GM21529 (cell line): ENCODE results near the gene PRPSAP2.

Experiments
- ATAC-seq: cut with Tn5 transposase; IDR thresholded peaks from one replicate; pipeline ENCODE4 v1.9.1; 2021; ENCODE audit not compliant: unreplicated experiment

PRPSAP2 gene

DNA sequence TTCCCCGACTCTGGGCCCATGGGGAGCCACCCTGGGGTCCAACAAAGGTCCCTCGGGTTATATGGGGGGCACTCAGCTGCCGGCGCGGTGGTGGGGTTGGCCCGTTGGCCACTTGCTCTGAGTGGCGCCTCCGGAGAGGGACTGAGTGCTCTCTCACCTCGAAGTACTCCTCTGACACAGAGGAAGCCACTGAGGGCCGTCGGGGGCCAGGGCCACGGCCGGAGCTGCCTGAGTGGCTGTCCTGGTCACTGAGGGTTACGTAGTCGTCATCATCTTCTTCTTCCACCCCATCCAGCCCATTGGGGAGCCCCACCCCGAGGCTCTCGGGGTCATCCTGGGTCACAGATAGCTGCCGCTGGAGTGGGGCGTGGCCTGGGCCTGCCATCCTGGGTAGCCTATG, 119.7 kb downstream of the PRPSAP2 start:
- no peak for ATAC-seq

GRCh38 chr17:18978050-18978449, 120.1 kb downstream of the PRPSAP2 start:
- no peak for ATAC-seq

- no peak for ATAC-seq
Observed at GRCh38 chr17:18978655-18979054, 120.7 kb downstream of the PRPSAP2 start.
